Stimulated activated naive B cell treated with anti-CD40 and anti-IgM and Interleukin-4, amounts not matched to agents 10 μg/mL and 1 μg/mL and 100 μg/mL, for 72 hours (primary cell): ENCODE results near the gene YWHAE.
A peak's percentile ranks its signal among the peaks of the same experiment; 100 is the strongest.
"Not testable (repeated sequence)": the region's sequence is repeated elsewhere in the genome, so short reads cannot be mapped to it uniquely, and the experiment has no call there.

ENCODE experiments used
- ATAC-seq, 2 donors: fragments of 150-1000 bp; cut with Tn5 transposase; replicated peaks; 2 replicates each; pipeline ENCODE4 v1.10.0; 2021; ENCODE audit warnings: moderate library complexity in 1 of 2
- DNase-seq: peaks from one replicate; pipeline ENCODE4 v3.0.0; 2021
- H3K27ac Mint-ChIP-seq: one replicate; pipeline ENCODE4 v1.8.0; 2022; ENCODE audit warnings: mild to moderate bottlenecking, mixed read lengths
- H3K27me3 Mint-ChIP-seq, 2 donors: one replicate each; pipeline ENCODE4 v1.8.0; 2022; ENCODE audit warnings: mixed read lengths in 2 of 2
- H3K36me3 Mint-ChIP-seq, 2 donors: one replicate each; pipeline ENCODE4 v1.8.0; 2022; ENCODE audit warnings: mixed read lengths in 2 of 2, mild to moderate bottlenecking in 1 of 2
- H3K4me1 Mint-ChIP-seq, 2 donors: one replicate each; pipeline ENCODE4 v1.8.0; 2022; ENCODE audit warnings: mixed read lengths in 2 of 2, mild to moderate bottlenecking in 1 of 2
- H3K4me3 Mint-ChIP-seq, 2 donors: one replicate each; pipeline ENCODE4 v1.8.0; 2022; ENCODE audit warnings: mild to moderate bottlenecking in 2 of 2, mixed read lengths in 2 of 2, moderate library complexity in 1 of 2
- H3K9me3 Mint-ChIP-seq, 2 donors: one replicate each; pipeline ENCODE4 v1.8.0; 2022; ENCODE audit warnings: mixed read lengths in 2 of 2, mild to moderate bottlenecking in 1 of 2

The YWHAE gene

DNA sequence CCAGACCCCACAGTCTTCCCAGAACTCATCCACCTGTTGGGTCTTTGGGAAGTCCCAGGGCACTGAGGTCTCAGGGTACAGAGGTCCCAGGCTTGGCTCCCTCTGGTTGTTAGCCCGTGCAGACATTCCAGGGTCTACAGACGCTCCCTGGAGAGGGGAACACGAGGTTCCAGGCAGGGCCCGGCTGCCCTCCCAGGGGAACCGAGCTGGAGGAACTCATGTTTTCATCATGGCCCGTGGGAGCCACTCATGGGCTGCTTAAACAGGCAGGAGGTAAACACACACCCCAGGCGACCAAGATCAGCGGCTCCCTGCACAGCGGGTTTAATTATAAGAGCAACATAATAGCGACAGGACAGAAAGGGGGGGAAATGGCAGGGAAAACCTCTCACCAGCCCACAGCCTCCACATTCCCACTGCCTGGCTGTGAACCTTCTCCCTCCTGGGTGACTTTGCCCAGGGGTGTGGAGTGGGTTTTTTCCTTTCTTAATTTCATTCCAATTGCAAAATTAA is 84.1 kb downstream of the YWHAE start:
- Mint-ChIP-seq H3K9me3 (no peaks in the 10 kb centered on the region), H3K4me1 (no peaks in the 10 kb centered on the region), H3K27me3 (peaks cover 27 to 44% of the 10 kb centered on the region in 2 donors), H3K27ac (peak overlapping the region; percentile 51), H3K36me3 (no peaks in the 10 kb centered on the region), H3K4me3 (no peak overlapping the region)
- DNase-seq (no peak), ATAC-seq (no peak)

DNA sequence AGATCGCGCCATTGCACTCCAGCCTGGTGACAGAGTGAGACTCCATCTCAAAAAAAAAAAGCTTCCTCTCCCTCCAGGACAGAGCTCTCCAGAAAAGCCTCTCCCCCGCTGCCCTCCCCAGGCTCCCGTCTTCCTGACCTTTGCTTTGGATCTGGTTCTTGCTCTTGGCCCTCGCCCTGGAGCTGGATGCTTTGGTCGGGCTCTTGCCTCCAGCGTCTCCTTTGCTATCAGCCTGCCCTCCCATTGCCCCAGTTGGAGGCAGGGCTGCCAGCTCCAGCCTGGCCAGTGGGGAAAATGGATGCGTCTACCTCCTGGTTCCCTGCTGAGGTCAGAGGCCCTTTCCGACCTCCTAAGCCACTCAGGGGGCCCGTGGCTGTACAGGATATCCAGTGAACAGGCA is 84.6 kb downstream of the YWHAE start:
- Mint-ChIP-seq H3K27ac (no peak overlapping the region), H3K27me3 (peaks cover 24 to 41% of the 10 kb centered on the region in 2 donors), H3K4me1 (no peaks in the 10 kb centered on the region), H3K36me3 (no peaks in the 10 kb centered on the region), H3K9me3 (no peaks in the 10 kb centered on the region), H3K4me3 (no peak overlapping the region)
- DNase-seq (no peak), ATAC-seq (no peak)

DNA sequence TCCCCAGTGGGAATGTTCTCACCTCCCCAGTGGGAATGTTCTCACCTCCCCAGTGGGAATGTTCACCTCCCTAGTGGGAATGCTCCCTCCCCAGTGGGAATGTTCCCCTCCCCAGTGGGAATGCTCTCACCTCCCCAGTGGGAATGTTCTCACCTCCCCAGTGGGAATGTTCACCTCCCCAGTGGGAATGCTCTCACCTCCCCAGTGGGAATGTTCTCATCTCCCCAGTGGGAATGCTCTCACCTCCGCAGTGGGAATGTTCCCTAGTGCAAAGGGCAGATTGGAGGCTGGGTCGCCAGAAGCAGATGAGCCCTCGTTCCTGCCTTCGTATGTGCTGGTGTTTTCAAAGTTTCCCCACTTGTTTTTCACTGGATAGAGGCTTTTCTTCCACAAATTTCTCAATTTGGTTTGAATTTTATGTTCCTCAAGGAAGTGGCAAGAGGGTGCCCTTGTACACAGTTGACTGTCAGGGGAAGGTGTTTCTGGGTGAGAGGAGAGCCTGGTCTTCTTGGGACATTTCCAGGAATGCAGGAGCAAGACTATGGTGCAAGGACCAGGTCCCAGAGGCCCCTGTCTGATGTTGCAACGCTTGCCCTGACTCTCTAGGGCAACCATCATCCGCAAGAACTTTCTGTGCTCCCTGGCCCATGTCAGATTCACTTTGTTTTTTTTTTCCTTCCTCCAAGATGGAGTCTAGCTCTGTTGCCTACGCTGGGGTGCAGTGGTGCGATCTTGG is 86.6 kb downstream of the YWHAE start:
- no peak for ATAC-seq
- Mint-ChIP-seq H3K9me3 (no peaks in the 10 kb centered on the region), H3K4me1 (no peaks in the 10 kb centered on the region), H3K27me3 (peaks cover 16 to 25% of the 10 kb centered on the region in 2 donors), H3K36me3 (no peaks in the 10 kb centered on the region), H3K27ac (no peak overlapping the region), H3K4me3 (no peak overlapping the region)
- DNase-seq, result no peak

DNA sequence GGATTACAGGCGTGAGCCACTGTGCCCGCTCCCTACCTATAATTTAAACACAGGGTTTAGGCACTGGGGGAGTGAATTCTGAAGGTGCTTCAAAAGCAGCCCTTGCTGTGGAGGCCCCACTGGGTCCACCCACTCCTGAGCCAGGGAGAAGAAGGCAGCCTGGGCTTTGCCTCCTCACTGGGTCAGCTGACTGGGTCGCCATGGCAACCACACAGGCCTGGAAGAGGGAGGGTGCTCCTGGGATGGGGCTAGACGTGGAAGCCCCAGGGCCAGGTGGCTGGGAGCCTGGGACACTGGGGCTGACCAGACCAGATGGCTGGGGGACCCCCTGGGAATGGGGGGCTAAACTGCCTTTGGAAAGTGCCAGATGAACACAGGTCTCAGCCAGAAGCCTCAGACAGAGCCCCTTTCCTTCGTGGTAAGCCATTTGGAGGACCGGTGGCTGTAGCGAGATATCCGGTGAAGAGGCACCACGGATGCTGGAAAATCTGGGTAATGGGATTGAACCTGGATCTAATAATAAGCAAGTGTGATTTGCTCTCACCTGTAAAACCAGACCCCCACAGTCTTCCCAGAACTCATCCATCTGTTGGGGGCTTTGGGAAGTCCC is 87.7 kb downstream of the YWHAE start:
- no peak overlapping the region for H3K27ac Mint-ChIP-seq
- no peaks in the 10 kb centered on the region for H3K36me3 Mint-ChIP-seq
- H3K4me1 Mint-ChIP-seq, result no peaks in the 10 kb centered on the region
- peaks cover 0 to 1% of the 10 kb centered on the region in 2 donors for H3K9me3 Mint-ChIP-seq
- H3K4me3 Mint-ChIP-seq, result no peak overlapping the region
- peak; percentile 63 to 64 for ATAC-seq
- no peak for DNase-seq
- H3K27me3 Mint-ChIP-seq, result peaks cover 20 to 31% of the 10 kb centered on the region in 2 donors

DNA sequence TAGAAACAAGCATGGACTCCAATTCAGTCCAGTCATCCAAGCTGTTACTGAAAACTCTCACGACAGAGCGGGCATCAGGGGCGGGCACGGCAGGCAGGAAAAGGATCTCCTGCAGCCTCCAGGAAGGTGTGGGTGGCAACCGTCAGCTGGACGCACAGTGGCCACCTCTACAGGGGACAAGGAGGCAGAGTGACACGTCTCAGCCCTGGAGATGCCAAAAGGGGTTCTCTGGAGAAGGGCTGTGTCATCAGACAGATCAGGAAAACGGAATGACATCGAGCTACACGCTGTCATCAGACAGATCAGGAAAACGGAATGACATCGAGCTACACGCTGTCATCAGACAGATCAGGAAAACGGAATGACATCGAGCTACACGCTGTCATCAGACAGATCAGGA is 92.2 kb downstream of the YWHAE start:
- H3K4me3 Mint-ChIP-seq, H3K4me1 Mint-ChIP-seq, H3K36me3 Mint-ChIP-seq, DNase-seq, H3K27ac Mint-ChIP-seq, H3K9me3 Mint-ChIP-seq, ATAC-seq: not testable (repeated sequence)
- peaks cover 15% of the 10 kb centered on the region in 2 donors for H3K27me3 Mint-ChIP-seq

DNA sequence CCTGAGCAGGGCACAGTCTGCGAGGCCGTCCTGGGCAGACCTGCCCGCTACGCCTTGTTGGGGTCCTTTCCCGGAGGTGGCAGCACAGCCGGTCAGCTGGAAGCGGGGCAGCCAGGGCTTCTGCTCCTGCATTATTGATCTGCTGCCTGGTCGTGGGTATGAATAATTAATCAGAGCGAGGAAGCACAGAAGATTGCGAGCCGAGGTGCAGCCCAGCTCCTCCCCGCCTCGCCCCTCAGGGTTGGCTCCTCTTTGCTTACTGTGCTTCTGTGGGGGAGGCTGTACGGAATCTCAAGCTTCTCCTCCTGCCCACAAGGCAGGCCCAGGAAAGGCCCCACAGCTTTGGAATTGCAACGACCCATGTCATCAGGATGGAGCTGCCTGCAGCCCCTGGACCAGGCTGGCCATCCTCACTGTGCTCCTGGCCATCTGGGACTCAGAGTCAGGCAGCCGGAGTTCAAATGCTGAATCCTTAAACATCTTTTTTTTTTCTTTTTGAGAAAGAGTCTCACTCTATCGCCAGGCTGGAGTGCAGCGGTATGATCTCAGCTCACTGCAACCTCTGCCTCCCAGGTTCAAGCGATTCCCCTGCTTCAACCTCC is 95.0 kb downstream of the YWHAE start:
- peaks cover 28 to 31% of the 10 kb centered on the region in 2 donors for H3K27me3 Mint-ChIP-seq
- ATAC-seq, result no peak
- no peak overlapping the region for H3K27ac Mint-ChIP-seq
- no peak for DNase-seq
- peaks cover 0 to 8% of the 10 kb centered on the region in 2 donors for H3K4me1 Mint-ChIP-seq
- no peaks in the 10 kb centered on the region for H3K36me3 Mint-ChIP-seq
- peaks cover 0 to 1% of the 10 kb centered on the region in 2 donors for H3K9me3 Mint-ChIP-seq
- no peak overlapping the region for H3K4me3 Mint-ChIP-seq

DNA sequence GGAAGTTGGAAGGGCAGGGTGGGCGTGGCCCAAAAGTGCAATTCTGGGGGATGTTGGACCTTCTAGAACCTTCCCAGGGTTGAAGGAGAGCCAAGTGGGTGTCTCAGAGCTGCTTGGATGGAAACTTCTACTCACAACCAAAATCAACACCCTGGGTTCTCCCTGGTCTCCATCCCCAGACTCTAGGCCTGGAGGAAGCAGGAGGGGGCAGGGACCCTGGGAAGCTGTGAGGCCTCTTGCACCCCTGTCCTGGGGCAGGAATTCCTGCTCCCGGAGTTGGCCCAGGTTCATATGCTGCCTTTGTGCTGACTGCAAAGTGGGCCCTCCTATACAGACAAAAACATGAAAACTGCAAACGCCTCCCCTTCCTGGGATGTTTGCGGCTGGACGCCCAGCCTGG is 95.5 kb downstream of the YWHAE start:
- H3K4me1 Mint-ChIP-seq, result peaks cover 0 to 8% of the 10 kb centered on the region in 2 donors
- no peaks in the 10 kb centered on the region for H3K36me3 Mint-ChIP-seq
- ATAC-seq (no peak), DNase-seq (no peak)
- peaks cover 32 to 36% of the 10 kb centered on the region in 2 donors for H3K27me3 Mint-ChIP-seq
- H3K4me3 Mint-ChIP-seq, result no peak overlapping the region
- no peak overlapping the region for H3K27ac Mint-ChIP-seq
- peaks cover 0 to 1% of the 10 kb centered on the region in 2 donors for H3K9me3 Mint-ChIP-seq

DNA sequence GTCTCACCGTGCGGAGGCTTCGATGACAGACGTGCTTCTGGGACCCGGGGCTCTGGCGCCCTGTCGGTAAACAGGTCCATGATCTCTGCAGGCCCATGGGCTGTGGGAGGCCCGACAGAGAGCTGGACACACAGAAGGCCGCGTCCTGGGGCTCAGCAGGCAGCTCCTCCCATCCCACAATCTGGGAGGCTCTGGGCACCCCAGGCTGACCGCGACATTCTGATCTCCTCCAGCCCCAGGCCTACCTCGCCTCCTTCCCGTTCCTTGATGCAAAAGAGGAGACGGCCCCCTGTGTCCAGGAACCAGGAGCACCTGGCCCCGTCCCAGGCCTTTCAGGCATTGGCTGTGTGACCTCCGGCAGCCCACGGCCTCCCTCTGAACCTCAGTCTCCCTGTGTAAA is 97.3 kb downstream of the YWHAE start:
- no peaks in the 10 kb centered on the region for H3K36me3 Mint-ChIP-seq
- no peak overlapping the region for H3K4me3 Mint-ChIP-seq
- DNase-seq, result no peak
- ATAC-seq, result no peak
- H3K27me3 Mint-ChIP-seq, result peaks cover 38 to 51% of the 10 kb centered on the region in 2 donors
- peaks cover 0 to under 1% of the 10 kb centered on the region in 2 donors for H3K9me3 Mint-ChIP-seq
- no peak overlapping the region for H3K27ac Mint-ChIP-seq
- H3K4me1 Mint-ChIP-seq, result peaks cover 0 to 16% of the 10 kb centered on the region in 2 donors

DNA sequence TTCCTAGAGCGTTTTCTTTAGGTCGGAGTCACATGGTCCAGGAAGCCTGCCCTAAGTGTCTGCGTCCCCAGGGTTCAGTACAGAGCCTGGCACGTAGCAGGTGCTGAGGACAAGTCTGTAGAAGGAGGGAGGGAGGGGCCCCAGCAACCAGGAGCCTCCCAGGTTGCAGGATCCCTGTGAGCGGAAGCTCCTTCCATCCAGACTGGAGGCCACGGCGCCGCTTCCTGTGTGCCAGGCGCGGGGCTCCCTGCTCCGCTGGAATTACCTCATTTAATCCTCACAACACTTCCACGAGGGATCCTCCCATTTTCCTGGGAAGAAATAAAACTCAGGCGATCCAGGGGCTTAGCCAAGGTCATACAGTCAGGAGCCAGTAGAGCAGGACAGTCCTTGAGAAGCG is 98.5 kb downstream of the YWHAE start:
- DNase-seq, result no peak
- ATAC-seq, result no peak
- no peak overlapping the region for H3K27ac Mint-ChIP-seq
- no peak overlapping the region for H3K4me3 Mint-ChIP-seq
- H3K27me3 Mint-ChIP-seq, result peaks cover 33 to 43% of the 10 kb centered on the region in 2 donors
- H3K4me1 Mint-ChIP-seq, result peaks cover 0 to 16% of the 10 kb centered on the region in 2 donors
- H3K9me3 Mint-ChIP-seq, result no peaks in the 10 kb centered on the region
- no peaks in the 10 kb centered on the region for H3K36me3 Mint-ChIP-seq

DNA sequence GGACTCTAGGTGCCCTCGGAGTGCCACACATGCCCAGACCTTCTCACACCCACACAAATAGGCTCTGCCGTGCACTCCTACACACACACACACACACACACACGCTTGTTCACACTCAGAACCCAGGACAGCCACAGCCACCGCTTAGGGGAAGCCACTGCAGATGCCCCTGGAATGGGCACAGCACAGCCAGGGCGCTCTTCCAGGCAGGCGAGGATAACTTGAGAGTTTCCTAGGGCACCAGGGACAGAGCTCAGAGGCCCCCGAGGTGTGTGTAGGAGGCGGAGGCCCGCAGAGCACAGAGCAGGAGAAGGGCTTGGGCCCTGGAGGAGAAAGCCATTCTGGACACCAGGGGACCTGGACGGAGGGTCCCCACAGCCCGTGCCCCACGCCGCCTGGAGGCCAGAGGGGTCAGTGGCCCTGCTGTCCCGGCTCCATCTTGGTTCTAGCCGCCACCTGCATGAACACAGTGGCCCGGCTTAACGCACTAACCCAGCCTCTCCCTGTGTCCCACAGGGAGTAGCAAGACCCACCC is 99.6 kb downstream of the YWHAE start:
- H3K4me3 Mint-ChIP-seq, result no peak overlapping the region
- H3K27ac Mint-ChIP-seq, result no peak overlapping the region
- peaks cover 31 to 42% of the 10 kb centered on the region in 2 donors for H3K27me3 Mint-ChIP-seq
- no peaks in the 10 kb centered on the region for H3K9me3 Mint-ChIP-seq
- peaks cover 0 to 17% of the 10 kb centered on the region in 2 donors for H3K4me1 Mint-ChIP-seq
- DNase-seq (no peak), ATAC-seq (no peak)
- H3K36me3 Mint-ChIP-seq, result no peaks in the 10 kb centered on the region

DNA sequence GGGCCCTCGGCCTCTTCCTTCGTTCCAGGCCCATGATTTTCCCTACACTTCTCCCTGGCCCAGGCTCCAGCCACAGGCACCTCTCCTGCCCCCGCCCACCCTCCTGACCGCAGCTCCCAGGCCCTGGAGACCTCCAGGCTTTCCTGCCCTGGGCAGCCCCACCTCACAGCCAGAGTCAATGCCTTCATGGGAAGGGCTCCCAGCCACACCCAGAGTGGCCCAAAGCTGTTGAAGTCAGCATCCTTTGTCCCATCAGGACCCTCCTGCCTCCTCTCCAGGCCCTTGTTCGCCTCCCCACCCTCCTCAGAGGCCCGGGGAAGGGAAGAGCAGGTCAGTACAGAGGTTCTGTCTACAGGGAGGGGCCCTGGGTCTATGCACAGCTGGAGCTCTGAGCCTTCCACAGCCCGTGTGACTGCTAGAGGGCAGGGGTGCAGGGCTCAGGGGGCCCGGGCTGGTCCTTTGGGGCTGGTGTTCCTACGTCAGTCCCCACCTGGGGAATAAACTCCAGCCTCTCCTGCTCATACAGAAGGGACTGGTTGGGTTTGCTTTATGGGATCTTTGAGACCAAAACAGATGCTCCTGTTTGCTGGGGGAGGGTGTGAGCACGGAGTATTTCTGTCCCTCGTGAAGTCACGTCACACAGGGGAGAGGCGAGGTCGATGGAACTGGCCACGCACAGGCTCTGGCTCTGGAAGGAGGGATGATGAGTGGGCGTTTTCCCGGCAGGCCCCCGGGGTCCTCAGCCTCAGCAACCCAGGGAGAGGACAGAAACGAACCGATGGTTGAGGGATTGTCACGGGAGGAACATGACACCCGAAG is 100.3 kb downstream of the YWHAE start:
- Mint-ChIP-seq H3K27me3 (peaks cover 31 to 42% of the 10 kb centered on the region in 2 donors), H3K4me3 (no peak overlapping the region)

DNA sequence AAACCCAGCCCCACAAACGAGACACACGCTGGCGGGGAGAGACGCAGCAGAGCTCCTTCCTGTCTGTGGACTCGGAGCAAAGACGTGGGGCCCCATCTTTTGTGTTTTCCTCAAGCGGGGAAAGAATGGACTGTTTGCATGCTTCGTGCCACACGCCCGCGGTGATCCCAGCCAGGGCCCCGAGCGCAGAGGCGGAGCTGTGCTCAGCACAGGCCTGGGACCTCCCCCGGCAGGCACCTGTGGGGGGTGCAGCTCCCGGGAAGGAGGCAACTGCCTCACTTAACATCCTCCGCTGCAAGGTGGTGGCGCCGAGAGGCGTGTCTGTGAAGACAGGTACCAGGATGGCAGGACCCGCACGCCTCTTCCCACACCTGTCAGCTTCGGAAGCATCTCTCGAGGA is 101.4 kb downstream of the YWHAE start:
- H3K27ac Mint-ChIP-seq, result no peak overlapping the region
- H3K4me1 Mint-ChIP-seq, result peaks cover 4 to 30% of the 10 kb centered on the region in 2 donors
- ATAC-seq (peak; percentile 39 to 47), DNase-seq (no peak)
- H3K36me3 Mint-ChIP-seq, result peaks cover under 1 to 1% of the 10 kb centered on the region in 2 donors
- H3K27me3 Mint-ChIP-seq, result peaks cover 28 to 43% of the 10 kb centered on the region in 2 donors
- H3K9me3 Mint-ChIP-seq, result peaks cover under 1% of the 10 kb centered on the region in 2 donors
- no peak overlapping the region for H3K4me3 Mint-ChIP-seq

More for the DNA sequence above, 100.3 kb downstream of the YWHAE start:
- H3K4me1 Mint-ChIP-seq, result peaks cover 0 to 22% of the 10 kb centered on the region in 2 donors
- H3K9me3 Mint-ChIP-seq, result no peaks in the 10 kb centered on the region
- H3K36me3 Mint-ChIP-seq, result no peaks in the 10 kb centered on the region
- ATAC-seq (no peak), DNase-seq (no peak)
- H3K27ac Mint-ChIP-seq, result no peak overlapping the region
